GM12878 (cell line): Measurements from ENCODE around the gene BTF3. TPM values are rescaled to one million over a fixed set of nuclear protein-coding genes. Genes with fewer than 3 reads are reported as not detected.

ENCODE experiments used
- ATAC-seq: fragments of 200-7000 bp; cut with Tn5 transposase; 3 replicates; pipeline ENCODE4 v1.9.1; 2020; ENCODE audit warnings: mild to moderate bottlenecking, moderate library complexity
- BruUV-seq: library from RNA; stranded (reverse); fragments of 400-500 nt; replicated peaks from 2 replicates; lab custom pipeline; 2021; lab: Mats Ljungman, UMichigan
- CTCF ChIA-PET: fragments of 300-600 bp; sonication (Branson Sonifier 250); formaldehyde crosslinking; extraction: SDS; loops from one replicate; lab custom pipeline; 2021; ENCODE audit warnings: inconsistent platforms; lab: Yijun Ruan, JAX
- POLR2A ChIA-PET: fragments of 350-600 bp; formaldehyde crosslinking; extraction: SDS; loops from one replicate; lab custom pipeline; 2021; ENCODE audit warnings: inconsistent platforms; lab: Charles Lee
- RAD21 ChIA-PET: fragments of 300-600 bp; sonication (Branson Sonifier 250); formaldehyde crosslinking; loops from one replicate; lab custom pipeline; 2023; ENCODE audit warnings: antibody characterized with exemption; ENCODE audit not compliant: unreplicated experiment; lab: Charles Lee
- SMC1A ChIA-PET: fragments of 300-600 bp; sonication (Branson Sonifier 250); formaldehyde crosslinking; loops from one replicate; lab custom pipeline; 2023; ENCODE audit not compliant: unreplicated experiment, uncharacterized antibody; lab: Charles Lee
- DNase-seq: peaks from one replicate; pipeline ENCODE4 v3.0.0-alpha.2; 2011; ENCODE audit warnings: low read depth, low spot score
- FAIRE-seq: peaks from 3 replicates; lab custom pipeline; 2011; peaks lifted over from hg19 to GRCh38; lab: Jason Lieb, UNC
- H2AFZ ChIP-seq: 2 replicates; pipeline ENCODE4 v1.6.0; 2011; ENCODE audit warnings: low read depth, low read length, control low read depth; ENCODE audit not compliant: control insufficient read depth
- H3K27ac ChIP-seq: 2 replicates; pipeline ENCODE4 v1.5.1; 2011; ENCODE audit warnings: control low read depth; ENCODE audit not compliant: control insufficient read depth, insufficient read depth
- H3K27me3 ChIP-seq, 2 experiments: replicated peaks in 1 of 2; 2 replicates each; pipeline versions ENCODE4 v1.6.0 to v1.6.1; 2011; ENCODE audit warnings: low read length in 1 of 2; ENCODE audit not compliant: control insufficient read depth in 2 of 2, insufficient read depth in 2 of 2
- H3K36me3 ChIP-seq, 2 experiments: 2 replicates each; pipeline ENCODE4 v1.5.1; 2011; ENCODE audit warnings: low read length in 1 of 2; ENCODE audit not compliant: control insufficient read depth in 2 of 2, insufficient read depth in 2 of 2
- H3K4me1 ChIP-seq: 2 replicates; pipeline ENCODE4 v1.6.1; 2011; ENCODE audit warnings: mild to moderate bottlenecking, low read length, moderate library complexity, mixed read lengths; ENCODE audit not compliant: control insufficient read depth, insufficient read depth
- H3K4me2 ChIP-seq: 2 replicates; pipeline ENCODE4 v1.6.0; 2011; ENCODE audit warnings: control low read depth; ENCODE audit not compliant: control insufficient read depth, insufficient read depth
- H3K4me3 ChIP-seq: fragments of 200-600 bp; sonication (generic); 2 replicates; pipeline ENCODE4 v1.5.1; 2016
- H3K79me2 ChIP-seq: 2 replicates; pipeline ENCODE4 v1.6.0; 2011; ENCODE audit warnings: low read length; ENCODE audit not compliant: control insufficient read depth, insufficient read depth
- H3K9ac ChIP-seq: 2 replicates; pipeline ENCODE4 v1.8.0; 2011; ENCODE audit warnings: low read length, control low read depth, mixed read lengths; ENCODE audit not compliant: control insufficient read depth, insufficient read depth
- H3K9me3 ChIP-seq: replicated peaks from 3 replicates; pipeline ENCODE4 v1.5.1; 2011; ENCODE audit warnings: mild to moderate bottlenecking, low read length; ENCODE audit not compliant: control insufficient read depth, insufficient read depth
- H4K20me1 ChIP-seq: 2 replicates; pipeline ENCODE4 v1.6.0; 2011; ENCODE audit not compliant: control insufficient read depth, insufficient read depth
- BCL11A ChIP-seq: IDR thresholded peaks from 2 replicates; pipeline ENCODE4 v1.6.1; 2011; ENCODE audit warnings: low read depth, low read length
- CBFB ChIP-seq: IDR thresholded peaks from 2 replicates; pipeline ENCODE4 v1.6.1; 2016; ENCODE audit warnings: antibody characterized with exemption, low read depth
- CREB1 ChIP-seq: IDR thresholded peaks from 2 replicates; pipeline ENCODE4 v1.6.1; 2012; ENCODE audit warnings: low read depth, mild to moderate bottlenecking, inconsistent platforms
- EP300 ChIP-seq, 2 experiments: fragments of 150-350 bp in 1 of 2; IDR thresholded peaks; 2 replicates each; pipeline ENCODE4 v1.6.1; 2011 to 2012; ENCODE audit warnings: low read depth in 2 of 2, low read length in 2 of 2, borderline replicate concordance in 1 of 2, improper control_type of control experiment in 1 of 2, inconsistent platforms in 1 of 2; ENCODE audit not compliant: control insufficient read depth in 1 of 2
- FOXK2 ChIP-seq: fragments of 450-650 bp; IDR thresholded peaks from 2 replicates; pipeline ENCODE4 v1.6.1; 2017; ENCODE audit warnings: mild to moderate bottlenecking, moderate library complexity
- GABPA ChIP-seq: IDR thresholded peaks from 2 replicates; pipeline ENCODE4 v1.6.1; 2014; ENCODE audit warnings: antibody characterized with exemption, low read depth, mild to moderate bottlenecking, inconsistent platforms
- HCFC1 ChIP-seq: fragments of 150-350 bp; IDR thresholded peaks from 2 replicates; pipeline ENCODE4 v1.6.1; 2014; ENCODE audit warnings: low read length
- NFXL1 ChIP-seq: fragments of 450-650 bp; IDR thresholded peaks from 2 replicates; pipeline ENCODE4 v1.6.1; 2017; ENCODE audit warnings: antibody characterized with exemption, mild to moderate bottlenecking, borderline replicate concordance
- NFYA ChIP-seq: IDR thresholded peaks from 2 replicates; pipeline ENCODE4 v1.6.1; 2011; ENCODE audit warnings: low read depth, mild to moderate bottlenecking, low read length, improper control_type of control experiment, borderline replicate concordance
- NRF1 ChIP-seq: conservative IDR thresholded peaks from 2 replicates; pipeline ENCODE4 v1.6.1; 2011; ENCODE audit warnings: mild to moderate bottlenecking, low read depth, low read length, improper control_type of control experiment
- STAT3 ChIP-seq: IDR thresholded peaks from 2 replicates; pipeline ENCODE4 v1.6.1; 2011; ENCODE audit warnings: low read depth, low read length, improper control_type of control experiment
- WRNIP1 ChIP-seq: IDR thresholded peaks from 2 replicates; pipeline ENCODE4 v1.6.1; 2011; ENCODE audit warnings: low read depth, low read length, improper control_type of control experiment, borderline replicate concordance
- YBX1 ChIP-seq: fragments of 450-650 bp; IDR thresholded peaks from 2 replicates; pipeline ENCODE4 v1.6.1; 2016; ENCODE audit warnings: antibody characterized with exemption
- WGBS: methylation state at CpG from one replicate; pipeline ENCODE4 v1.1.6; 2016; ENCODE audit warnings: low lambda C conversion rate; ENCODE audit not compliant: insufficient replicate concordance, insufficient coverage; ENCODE audit errors: missing lambda C conversion rate; 5-methylcytosine and 5-hydroxymethylcytosine counted together
- in situ Hi-C: fragments of 300-500 bp; cut with MboI; formaldehyde crosslinking; loops from 9 replicates; pipeline ENCODE4 v1.14.3; 2018; ENCODE audit warnings: mixed read lengths
- intact Hi-C: fragments of 100-400 bp; cut with micrococcal nuclease; formaldehyde crosslinking; loops from one replicate; pipeline ENCODE4 v1.14.2; 2022; ENCODE audit not compliant: unreplicated experiment
- polyA plus RNA-seq, 11 experiments: library from polyadenylated mRNA; depleted of rRNA in 4 of 11; unstranded in 6 of 11; stranded (reverse) in 5 of 11; fragments of >200 nt; fragmentation: Nextera tagmentation in 4 of 11; fragmentation: Illumina TruSeq in 1 of 11; extraction: Ambion mirVana in 4 of 11; extraction: Trizol in 1 of 11; gene quantifications; 1 replicate in 1 of 11; 2 replicates in 10 of 11; pipeline versions ENCODE4 v1.2.1 to v1.2.3, GENCODE V29; 2011 to 2016; ENCODE audit warnings: inconsistent platforms in 2 of 11, missing spikeins in 2 of 11, low read depth in 1 of 11
- total RNA-seq, 4 experiments: library from RNA; depleted of rRNA in 3 of 4; stranded (reverse); fragments of >200 nt in 3 of 4; fragmentation: Illumina TruSeq in 1 of 4; extraction: Trizol in 1 of 4; gene quantifications; 2 replicates each; pipeline versions ENCODE4 v1.2.1 to v1.2.3, GENCODE V29; 2013 to 2021
- TF ChIP-seq, protein P1 (sequence below): IDR thresholded peaks from 2 replicates; pipeline ENCODE4 v1.6.1; 2011; ENCODE audit warnings: borderline replicate concordance, low read depth, mild to moderate bottlenecking, moderate library complexity, low read length; ENCODE audit not compliant: insufficient read depth, poor library complexity, severe bottlenecking
- TF ChIP-seq, protein P2 (sequence below): fragments of 450-650 bp; IDR thresholded peaks from 2 replicates; pipeline ENCODE4 v1.6.1; 2017; ENCODE audit warnings: mild to moderate bottlenecking, moderate library complexity
- TF ChIP-seq, protein P3 (sequence below): fragments of 450-650 bp; IDR thresholded peaks from 2 replicates; pipeline ENCODE4 v1.6.1; 2016; ENCODE audit warnings: mild to moderate bottlenecking

The BTF3 gene
- total and polyA plus RNA-seq, 10 of the 15 experiments (the other 5 are each of a cell fraction or from before 2014, with no cell fraction given): 492 to 1,650 (median 904) TPM

DNA sequence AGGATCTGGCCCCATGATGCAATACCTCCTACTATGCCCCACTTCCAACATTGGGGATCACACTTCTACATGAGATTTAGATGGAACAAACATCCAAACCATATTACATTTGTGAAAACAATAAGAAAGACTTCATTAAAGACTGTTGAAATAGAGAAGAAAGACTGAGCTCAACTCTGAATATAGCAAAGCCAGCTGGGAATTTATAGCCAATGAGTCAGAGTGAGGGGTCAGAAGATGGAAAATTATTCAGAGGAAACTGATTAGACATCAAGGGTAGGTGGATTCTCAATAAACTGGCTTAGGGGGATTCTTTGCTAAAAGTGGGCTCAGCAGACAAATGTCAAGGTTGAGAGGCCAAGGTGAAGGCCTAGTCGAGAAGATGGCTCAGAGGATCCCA lies 25.6 kb downstream of the BTF3 start:
- Histone ChIP-seq H3K4me1 (no peaks in the 10 kb centered on the region), H2AFZ (no peak overlapping the region), H4K20me1 (no peaks in the 10 kb centered on the region), H3K4me2 (no peak overlapping the region), H3K27me3 (no peaks in the 10 kb centered on the region), H3K4me3 (no peak overlapping the region), H3K79me2 (no peaks in the 10 kb centered on the region), H3K9me3 (no peaks in the 10 kb centered on the region), H3K36me3 (no peaks in the 10 kb centered on the region), H3K9ac (no peak overlapping the region), H3K27ac (no peak overlapping the region)
- no peak for TF ChIP-seq CREB1
- TF ChIP-seq STAT3: no peak
- TF ChIP-seq, protein P1, sequence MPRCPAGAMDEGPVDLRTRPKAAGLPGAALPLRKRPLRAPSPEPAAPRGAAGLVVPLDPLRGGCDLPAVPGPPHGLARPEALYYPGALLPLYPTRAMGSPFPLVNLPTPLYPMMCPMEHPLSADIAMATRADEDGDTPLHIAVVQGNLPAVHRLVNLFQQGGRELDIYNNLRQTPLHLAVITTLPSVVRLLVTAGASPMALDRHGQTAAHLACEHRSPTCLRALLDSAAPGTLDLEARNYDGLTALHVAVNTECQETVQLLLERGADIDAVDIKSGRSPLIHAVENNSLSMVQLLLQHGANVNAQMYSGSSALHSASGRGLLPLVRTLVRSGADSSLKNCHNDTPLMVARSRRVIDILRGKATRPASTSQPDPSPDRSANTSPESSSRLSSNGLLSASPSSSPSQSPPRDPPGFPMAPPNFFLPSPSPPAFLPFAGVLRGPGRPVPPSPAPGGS: no peak
- TF ChIP-seq, protein P2, sequence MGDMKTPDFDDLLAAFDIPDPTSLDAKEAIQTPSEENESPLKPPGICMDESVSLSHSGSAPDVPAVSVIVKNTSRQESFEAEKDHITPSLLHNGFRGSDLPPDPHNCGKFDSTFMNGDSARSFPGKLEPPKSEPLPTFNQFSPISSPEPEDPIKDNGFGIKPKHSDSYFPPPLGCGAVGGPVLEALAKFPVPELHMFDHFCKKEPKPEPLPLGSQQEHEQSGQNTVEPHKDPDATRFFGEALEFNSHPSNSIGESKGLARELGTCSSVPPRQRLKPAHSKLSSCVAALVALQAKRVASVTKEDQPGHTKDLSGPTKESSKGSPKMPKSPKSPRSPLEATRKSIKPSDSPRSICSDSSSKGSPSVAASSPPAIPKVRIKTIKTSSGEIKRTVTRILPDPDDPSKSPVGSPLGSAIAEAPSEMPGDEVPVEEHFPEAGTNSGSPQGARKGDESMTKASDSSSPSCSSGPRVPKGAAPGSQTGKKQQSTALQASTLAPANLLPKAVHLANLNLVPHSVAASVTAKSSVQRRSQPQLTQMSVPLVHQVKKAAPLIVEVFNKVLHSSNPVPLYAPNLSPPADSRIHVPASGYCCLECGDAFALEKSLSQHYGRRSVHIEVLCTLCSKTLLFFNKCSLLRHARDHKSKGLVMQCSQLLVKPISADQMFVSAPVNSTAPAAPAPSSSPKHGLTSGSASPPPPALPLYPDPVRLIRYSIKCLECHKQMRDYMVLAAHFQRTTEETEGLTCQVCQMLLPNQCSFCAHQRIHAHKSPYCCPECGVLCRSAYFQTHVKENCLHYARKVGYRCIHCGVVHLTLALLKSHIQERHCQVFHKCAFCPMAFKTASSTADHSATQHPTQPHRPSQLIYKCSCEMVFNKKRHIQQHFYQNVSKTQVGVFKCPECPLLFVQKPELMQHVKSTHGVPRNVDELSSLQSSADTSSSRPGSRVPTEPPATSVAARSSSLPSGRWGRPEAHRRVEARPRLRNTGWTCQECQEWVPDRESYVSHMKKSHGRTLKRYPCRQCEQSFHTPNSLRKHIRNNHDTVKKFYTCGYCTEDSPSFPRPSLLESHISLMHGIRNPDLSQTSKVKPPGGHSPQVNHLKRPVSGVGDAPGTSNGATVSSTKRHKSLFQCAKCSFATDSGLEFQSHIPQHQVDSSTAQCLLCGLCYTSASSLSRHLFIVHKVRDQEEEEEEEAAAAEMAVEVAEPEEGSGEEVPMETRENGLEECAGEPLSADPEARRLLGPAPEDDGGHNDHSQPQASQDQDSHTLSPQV: no peak
- no peak for TF ChIP-seq NRF1
- no peak for TF ChIP-seq YBX1
- TF ChIP-seq NFYA: no peak
- no peak for TF ChIP-seq EP300 (IDR thresholded peaks at IDR 0.05; ENCODE audit: borderline replicate concordance in 1 of 2, control insufficient read depth in 1 of 2, low read depth in 2 of 2, low read length in 2 of 2)
- no peak for TF ChIP-seq NFXL1
- no peak for TF ChIP-seq WRNIP1
- no peak for TF ChIP-seq HCFC1
- TF ChIP-seq GABPA: no peak
- no peak for TF ChIP-seq BCL11A
- no peak for TF ChIP-seq FOXK2
- TF ChIP-seq CBFB: no peak
- TF ChIP-seq, protein P3, sequence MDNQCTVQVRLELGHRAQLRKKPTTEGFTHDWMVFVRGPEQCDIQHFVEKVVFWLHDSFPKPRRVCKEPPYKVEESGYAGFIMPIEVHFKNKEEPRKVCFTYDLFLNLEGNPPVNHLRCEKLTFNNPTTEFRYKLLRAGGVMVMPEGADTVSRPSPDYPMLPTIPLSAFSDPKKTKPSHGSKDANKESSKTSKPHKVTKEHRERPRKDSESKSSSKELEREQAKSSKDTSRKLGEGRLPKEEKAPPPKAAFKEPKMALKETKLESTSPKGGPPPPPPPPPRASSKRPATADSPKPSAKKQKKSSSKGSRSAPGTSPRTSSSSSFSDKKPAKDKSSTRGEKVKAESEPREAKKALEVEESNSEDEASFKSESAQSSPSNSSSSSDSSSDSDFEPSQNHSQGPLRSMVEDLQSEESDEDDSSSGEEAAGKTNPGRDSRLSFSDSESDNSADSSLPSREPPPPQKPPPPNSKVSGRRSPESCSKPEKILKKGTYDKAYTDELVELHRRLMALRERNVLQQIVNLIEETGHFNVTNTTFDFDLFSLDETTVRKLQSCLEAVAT: no peak
- intact Hi-C loops: no loop called here
- no TSS peak for BruUV-seq
- ChIA-PET CTCF (interaction anchor here (1.2 to 10.3 kb wide), 2 partner anchors 13 to 269 kb away, joined by 4 to 139 read pairs; no protein-coding TSS in a partner anchor), POLR2A (no interaction called here), RAD21 (no interaction called here), SMC1A (interaction anchor here (0.9 to 1.4 kb wide), 3 partner anchors 9 to 269 kb away, joined by 3 read pairs; no protein-coding TSS in a partner anchor)
- no peak for ATAC-seq
- no peak for DNase-seq
- FAIRE-seq: no peak
- 6% methylated on average over 1 of the region's 1 CpG for WGBS
- in situ Hi-C loops: no loop called here
